Smooth muscle cell (in vitro differentiated cells): ENCODE results near the gene HOXB8. TPM values are rescaled to one million over a fixed set of nuclear protein-coding genes. Genes with fewer than 3 reads are reported as not detected.

Experiments used
- DNase-seq: peaks from one replicate; lab custom pipeline; 2025; ENCODE audit not compliant: unreplicated experiment; lab: John Stamatoyannopoulos, UW
- H2AFZ ChIP-seq: fragments of 200-600 bp; sonication (generic); 2 replicates; pipeline ENCODE4 v1.6.0; 2016; ENCODE audit warnings: antibody characterized with exemption, low read depth, mild to moderate bottlenecking
- H3F3A ChIP-seq: fragments of 200-600 bp; sonication (generic); 2 replicates; pipeline ENCODE4 v1.6.0; 2017; ENCODE audit warnings: antibody characterized with exemption, low read depth
- H3K27ac ChIP-seq: fragments of 200-600 bp; sonication (generic); 2 replicates; pipeline ENCODE4 v1.5.1; 2016; ENCODE audit warnings: low read depth, mild to moderate bottlenecking
- H3K27me3 ChIP-seq: fragments of 200-600 bp; sonication (generic); 2 replicates; pipeline ENCODE4 v1.6.1; 2016; ENCODE audit warnings: low read depth, mild to moderate bottlenecking
- H3K36me3 ChIP-seq: fragments of 200-600 bp; sonication (generic); 2 replicates; pipeline ENCODE4 v1.5.1; 2016; ENCODE audit warnings: low read depth
- H3K4me1 ChIP-seq: fragments of 200-600 bp; sonication (generic); 2 replicates; pipeline ENCODE4 v1.5.1; 2016; ENCODE audit warnings: low read depth
- H3K4me2 ChIP-seq: fragments of 200-600 bp; sonication (generic); 2 replicates; pipeline ENCODE4 v1.6.0; 2016; ENCODE audit warnings: mild to moderate bottlenecking
- H3K4me3 ChIP-seq: fragments of 200-600 bp; sonication (generic); 2 replicates; pipeline ENCODE4 v1.5.1; 2016; ENCODE audit warnings: mild to moderate bottlenecking
- H3K79me2 ChIP-seq: fragments of 200-600 bp; sonication (generic); 2 replicates; pipeline ENCODE4 v1.6.0; 2016; ENCODE audit warnings: low read depth, mild to moderate bottlenecking
- H3K9ac ChIP-seq: fragments of 200-600 bp; sonication (generic); 2 replicates; pipeline ENCODE4 v1.6.0; 2016; ENCODE audit warnings: low read depth
- H3K9me3 ChIP-seq: fragments of 200-600 bp; sonication (generic); replicated peaks from 2 replicates; pipeline ENCODE4 v1.5.1; 2016; ENCODE audit warnings: low read depth
- H4K20me1 ChIP-seq: fragments of 200-600 bp; sonication (generic); 2 replicates; pipeline ENCODE4 v1.6.0; 2016; ENCODE audit warnings: low read depth
- CTCF ChIP-seq: fragments of 200-600 bp; sonication (generic); IDR thresholded peaks from 2 replicates; pipeline ENCODE4 v1.5.1; 2017; ENCODE audit warnings: borderline replicate concordance, mild to moderate bottlenecking, antibody characterized with exemption; ENCODE audit not compliant: insufficient read depth, poor library complexity, severe bottlenecking
- WGBS: methylation state at CpG from one replicate; pipeline ENCODE4 v1.1.7; 2016; ENCODE audit warnings: low lambda C conversion rate; 5-methylcytosine and 5-hydroxymethylcytosine counted together
- polyA plus RNA-seq: library from polyadenylated mRNA; unstranded; fragments of >200 nt; fragmentation: Nextera tagmentation; extraction: Ambion mirVana; gene quantifications from 2 replicates; pipeline ENCODE4 v1.2.1, GENCODE V29; 2016
- total RNA-seq: library from RNA; depleted of rRNA; stranded (reverse); fragments of >200 nt; gene quantifications from 2 replicates; pipeline ENCODE4 v1.2.3, GENCODE V29; 2014

The HOXB8 gene
- total and polyA plus RNA-seq, 2 experiments from 2014 or later, result 0.94 to 2.0 TPM

GRCh38 chr17:48600244-48601098, 14.6 kb downstream of the HOXB8 start:
- WGBS, result 4% methylated on average over 17 of the region's 17 CpGs
- Histone ChIP-seq H3K36me3 (no peaks in the 10 kb centered on the region), H3K9ac (no peak overlapping the region), H3F3A (peaks cover 20% of the 10 kb centered on the region), H3K9me3 (no peaks in the 10 kb centered on the region), H3K27me3 (peaks cover 7% of the 10 kb centered on the region), H2AFZ (no peak overlapping the region), H3K4me3 (peak overlapping the region; percentile 66), H4K20me1 (peaks cover 81% of the 10 kb centered on the region), H3K27ac (peak overlapping the region; percentile 79), H3K79me2 (peaks cover 91% of the 10 kb centered on the region), H3K4me1 (peaks cover 9% of the 10 kb centered on the region), H3K4me2 (peak overlapping the region; percentile 98)
- TF ChIP-seq CTCF, result no peak
- DNase-seq, result no peak

GRCh38 chr17:48599354-48599753, 15.7 kb downstream of the HOXB8 start:
- Histone ChIP-seq H3K27ac (peak overlapping the region; percentile 79), H3K4me3 (peak overlapping the region; percentile 57), H3K36me3 (no peaks in the 10 kb centered on the region), H3K79me2 (peaks cover 95% of the 10 kb centered on the region), H3K4me2 (peak overlapping the region; percentile 98), H4K20me1 (peaks cover 90% of the 10 kb centered on the region), H3K4me1 (peaks cover 9% of the 10 kb centered on the region), H3K27me3 (peaks cover 7% of the 10 kb centered on the region), H3F3A (peaks cover 20% of the 10 kb centered on the region), H3K9ac (no peak overlapping the region), H3K9me3 (no peaks in the 10 kb centered on the region), H2AFZ (no peak overlapping the region)
- 46% methylated on average over 5 of the region's 5 CpGs for WGBS
- DNase-seq, result no peak
- TF ChIP-seq CTCF, result no peak

- Histone ChIP-seq H2AFZ (no peak overlapping the region), H3K27me3 (peaks cover 7% of the 10 kb centered on the region), H4K20me1 (peaks cover 91% of the 10 kb centered on the region), H3K4me1 (peaks cover 9% of the 10 kb centered on the region), H3K4me3 (peak overlapping the region; percentile 57), H3K79me2 (peaks cover 90% of the 10 kb centered on the region), H3F3A (peaks cover 20% of the 10 kb centered on the region), H3K4me2 (peak overlapping the region; percentile 98), H3K9me3 (no peaks in the 10 kb centered on the region), H3K36me3 (no peaks in the 10 kb centered on the region), H3K27ac (peak overlapping the region; percentile 79), H3K9ac (peak overlapping the region; percentile 69)
- no peak for DNase-seq
- TF ChIP-seq CTCF, result no peak
- WGBS, result 14% methylated on average over 7 of the region's 7 CpGs
Observed at GRCh38 chr17:48598736-48599135, 16.4 kb downstream of the HOXB8 start.
